SU-DHL-6 (cell line): ENCODE data around the gene OGG1.

Experiments
- H2AFZ ChIP-seq: fragments of 200-600 bp; sonication (generic); 2 replicates; pipeline ENCODE4 v1.6.1; 2014; ENCODE audit warnings: low read depth, mild to moderate bottlenecking, moderate library complexity, mixed read lengths, antibody characterized with exemption, low read length; ENCODE audit not compliant: severe bottlenecking
- H3F3A ChIP-seq: fragments of 200-600 bp; shearing (Covaris generic); 2 replicates; pipeline ENCODE4 v1.6.0; 2016; ENCODE audit warnings: antibody characterized with exemption, mild to moderate bottlenecking; ENCODE audit not compliant: insufficient read depth
- H3K27ac ChIP-seq: fragments of 200-600 bp; sonication (generic); 2 replicates; pipeline ENCODE4 v1.5.1; 2016; ENCODE audit warnings: low read depth, mild to moderate bottlenecking, low read length, moderate library complexity, mixed read lengths
- H3K27me3 ChIP-seq: fragments of 200-600 bp; sonication (generic), shearing (Covaris generic); 2 replicates; pipeline ENCODE4 v1.6.0; 2014; ENCODE audit warnings: mild to moderate bottlenecking, low read length
- H3K36me3 ChIP-seq: fragments of 200-600 bp; sonication (generic); 2 replicates; pipeline ENCODE4 v1.6.1; 2014; ENCODE audit warnings: mild to moderate bottlenecking, low read length, mixed read lengths
- H3K4me2 ChIP-seq: fragments of 300-600, 200-600 bp; shearing (Covaris generic), sonication (generic); 2 replicates; pipeline ENCODE4 v1.6.0; 2014; ENCODE audit warnings: low read length, low read depth, mild to moderate bottlenecking; ENCODE audit not compliant: poor library complexity, severe bottlenecking
- H3K4me3 ChIP-seq: fragments of 200-600 bp; sonication (generic); 2 replicates; pipeline ENCODE4 v1.5.1; 2014; ENCODE audit warnings: antibody characterized with exemption, low read length, mild to moderate bottlenecking, mixed read lengths; ENCODE audit not compliant: insufficient read depth, poor library complexity, severe bottlenecking
- H3K79me2 ChIP-seq: fragments of 200-600 bp; sonication (generic); 2 replicates; pipeline ENCODE4 v1.6.1; 2014; ENCODE audit warnings: mild to moderate bottlenecking, low read length, moderate library complexity; ENCODE audit not compliant: insufficient read depth
- H3K9ac ChIP-seq: fragments of 200-600 bp; sonication (generic); 2 replicates; pipeline ENCODE4 v1.7.0; 2014; ENCODE audit warnings: mild to moderate bottlenecking, low read length
- H3K9me2 ChIP-seq: fragments of 200-600 bp; sonication (generic); replicated peaks from 2 replicates; pipeline ENCODE4 v1.6.1; 2014; ENCODE audit warnings: low read length; ENCODE audit not compliant: insufficient read depth
- H3K9me3 ChIP-seq: fragments of 200-600 bp; sonication (generic); 2 replicates; pipeline ENCODE4 v1.6.1; 2014; ENCODE audit warnings: low read length, mixed read lengths; ENCODE audit not compliant: insufficient read depth
- H4K20me1 ChIP-seq: fragments of 200-600 bp; sonication (generic); 2 replicates; pipeline ENCODE4 v1.6.1; 2014; ENCODE audit warnings: low read depth, mild to moderate bottlenecking, antibody characterized with exemption, low read length, moderate library complexity, mixed read lengths
- CTCF ChIP-seq: fragments of 200-600 bp; sonication (generic); IDR thresholded peaks from one replicate; pipeline ENCODE4 v1.5.1; 2017; ENCODE audit warnings: antibody characterized with exemption, mild to moderate bottlenecking, low read length, moderate library complexity; ENCODE audit not compliant: insufficient read depth, poor library complexity, severe bottlenecking
- EZH2phosphoT487 ChIP-seq: fragments of 200-600 bp; sonication (generic), shearing (Covaris generic); conservative IDR thresholded peaks from 2 replicates; pipeline ENCODE4 v1.6.1; 2018; ENCODE audit warnings: mild to moderate bottlenecking, antibody characterized with exemption, low read length, moderate library complexity, mixed read lengths

OGG1 gene

DNA sequence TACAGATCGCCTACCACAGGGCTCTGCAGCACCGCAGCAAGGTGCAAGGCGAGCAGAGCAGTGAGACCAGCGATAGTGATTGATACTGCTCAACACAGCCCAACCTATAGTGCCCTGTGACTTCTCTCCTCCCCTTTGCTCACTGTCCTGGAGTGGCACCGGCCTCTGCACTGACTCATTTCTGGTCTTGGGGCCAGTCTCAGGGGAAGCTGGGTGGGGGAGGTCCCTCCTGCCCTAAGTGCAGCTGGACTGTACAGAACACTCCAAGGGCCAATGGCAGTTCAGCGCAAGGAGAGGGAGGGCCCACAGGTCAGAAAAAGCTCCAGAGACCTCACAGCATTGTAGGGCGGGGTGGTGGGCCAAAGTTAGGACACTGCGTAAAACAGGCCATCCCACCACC, 2.5 kb upstream of the OGG1 start:
- Histone ChIP-seq H3K9ac (no peak overlapping the region), H4K20me1 (no peaks in the 10 kb centered on the region), H3K79me2 (peaks cover 20% of the 10 kb centered on the region), H3K27ac (no peak overlapping the region), H3K36me3 (no peaks in the 10 kb centered on the region), H3K9me3 (no peaks in the 10 kb centered on the region), H3K9me2 (no peaks in the 10 kb centered on the region), H2AFZ (no peak overlapping the region), H3K4me3 (no peak overlapping the region), H3K4me2 (no peak overlapping the region), H3F3A (peaks cover 12% of the 10 kb centered on the region; the same call in 1 of the 2 replicates), H3K27me3 (no peaks in the 10 kb centered on the region)
- TF ChIP-seq EZH2phosphoT487 (no peak), CTCF (no peak)

DNA sequence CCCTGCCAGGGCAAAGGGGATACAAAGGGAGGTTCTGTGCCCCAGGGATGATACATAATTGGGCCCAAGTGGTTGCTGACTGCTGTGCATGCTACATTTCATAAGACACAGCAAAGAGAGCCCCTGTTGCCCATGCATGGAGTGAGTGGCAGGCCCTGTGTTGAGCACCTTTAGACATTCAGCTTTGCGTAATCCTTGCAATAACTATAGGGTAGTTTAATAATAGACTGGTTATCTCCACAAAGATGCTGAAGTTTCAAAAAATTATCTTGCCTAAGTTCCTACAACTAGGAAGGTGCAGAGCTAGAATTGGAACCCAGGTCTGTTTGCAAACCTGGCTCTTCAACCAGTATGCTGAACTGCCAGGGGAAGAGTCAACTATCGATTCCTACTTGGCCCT, 1.7 kb upstream of the OGG1 start:
- H3K79me2 ChIP-seq: peaks cover 20% of the 10 kb centered on the region
- TF ChIP-seq EZH2phosphoT487 (no peak), CTCF (no peak)
- no peaks in the 10 kb centered on the region for H3K36me3 ChIP-seq
- H2AFZ ChIP-seq: no peak overlapping the region
- H3K9ac ChIP-seq: no peak overlapping the region
- H3K27ac ChIP-seq: no peak overlapping the region
- no peak overlapping the region for H3K4me3 ChIP-seq
- H4K20me1 ChIP-seq: no peaks in the 10 kb centered on the region
- H3K4me2 ChIP-seq: no peak overlapping the region
- H3F3A ChIP-seq: peaks cover 12% of the 10 kb centered on the region; the same call in 1 of the 2 replicates
- H3K9me2 ChIP-seq: no peaks in the 10 kb centered on the region
- H3K27me3 ChIP-seq: no peaks in the 10 kb centered on the region
- no peaks in the 10 kb centered on the region for H3K9me3 ChIP-seq

DNA sequence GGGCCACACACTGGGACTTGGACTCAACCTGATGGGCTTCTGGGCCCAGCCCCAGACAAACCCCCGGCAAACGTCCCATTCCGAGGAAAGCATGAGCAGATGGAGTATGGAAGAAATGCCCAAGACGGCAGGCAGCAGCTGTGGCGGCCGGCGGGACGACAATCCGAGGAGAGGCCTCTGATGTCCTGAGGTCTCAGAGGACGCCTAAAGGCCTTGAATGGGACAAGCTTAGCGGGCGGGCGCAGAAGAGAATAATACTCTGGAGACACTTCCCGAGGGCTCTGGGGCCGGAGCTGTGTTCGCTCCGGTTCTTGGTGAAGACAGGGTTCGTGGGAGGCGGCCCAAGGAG, 482 bp upstream of the OGG1 start:
- TF ChIP-seq CTCF (no peak), EZH2phosphoT487 (no peak)
- Histone ChIP-seq H3K79me2 (peaks cover 20% of the 10 kb centered on the region), H3K36me3 (no peaks in the 10 kb centered on the region), H3K9me2 (no peaks in the 10 kb centered on the region), H3K4me3 (peak overlapping the region; percentile 53), H2AFZ (peak overlapping the region; percentile 67), H3K27me3 (no peaks in the 10 kb centered on the region), H3K4me2 (peak overlapping the region; percentile 85), H3F3A (peaks cover 12% of the 10 kb centered on the region; the same call in 1 of the 2 replicates), H3K9ac (peak overlapping the region; percentile 81), H3K27ac (peak overlapping the region; percentile 89), H4K20me1 (no peaks in the 10 kb centered on the region), H3K9me3 (no peaks in the 10 kb centered on the region)
